Fibroblast of skin of left quadriceps (primary cell): ENCODE data around the gene SCIMP.
"Not testable (repeated sequence)": the region's sequence is repeated elsewhere in the genome, so short reads cannot be mapped to it uniquely, and the experiment has no call there.

Experiments used
- DNase-seq, 2 experiments: peaks; one replicate each; pipeline ENCODE4 v3.0.0-alpha.2; 2013; ENCODE audit warnings: low read depth in 2 of 2

Gene SCIMP

GRCh38 chr17:5234645-5235576, at the start of gene SCIMP:
Gene SCIMP, minus strand, starts transcription at chr17:5234860. Its CDS starts 105 bp downstream, at chr17:5234755.
- no peak for DNase-seq

GRCh38 chr17:5283571-5284315, 49.1 kb upstream of the SCIMP start:
- no peak for DNase-seq

- no peak for DNase-seq
Observed at GRCh38 chr17:5282642-5283217, 48.1 kb upstream of the SCIMP start.

GRCh38 chr17:5281814-5282641, 47.4 kb upstream of the SCIMP start, which contains the start of gene RABEP1:
Gene RABEP1, plus strand, starts transcription at chr17:5282284. Its CDS starts 203 bp downstream, at chr17:5282487.
- DNase-seq, result peak; percentile 85 to 86

GRCh38 chr17:5272322-5272721, 37.7 kb upstream of the SCIMP start:
- no peak for DNase-seq

GRCh38 chr17:5269241-5269960, 34.7 kb upstream of the SCIMP start:
- DNase-seq, result no peak

GRCh38 chr17:5264893-5265292, 30.2 kb upstream of the SCIMP start:
- no peak for DNase-seq

- no peak for DNase-seq
Observed at GRCh38 chr17:5263441-5263840, 28.8 kb upstream of the SCIMP start.

- no peak for DNase-seq
Observed at GRCh38 chr17:5262416-5262991, 27.8 kb upstream of the SCIMP start.

- DNase-seq, result no peak
Observed at GRCh38 chr17:5260542-5260941, 25.9 kb upstream of the SCIMP start.

- DNase-seq, result no peak
Observed at GRCh38 chr17:5257124-5257523, 22.5 kb upstream of the SCIMP start.

GRCh38 chr17:5254903-5255521, 20.4 kb upstream of the SCIMP start:
- DNase-seq, result no peak

GRCh38 chr17:5254414-5254813, 19.8 kb upstream of the SCIMP start:
- no peak for DNase-seq

- peak; percentile 60 to 65 for DNase-seq
Observed at GRCh38 chr17:5249615-5250014, 15.0 kb upstream of the SCIMP start.

- DNase-seq, result no peak
Observed at GRCh38 chr17:5248821-5249479, 14.3 kb upstream of the SCIMP start.

GRCh38 chr17:5247621-5248020, 13.0 kb upstream of the SCIMP start:
- DNase-seq, result no peak

- no peak for DNase-seq
Observed at GRCh38 chr17:5241861-5242671, 7.4 kb upstream of the SCIMP start.

- DNase-seq, result not testable (repeated sequence)
Observed at GRCh38 chr17:5239769-5240168, 5.1 kb upstream of the SCIMP start.

- DNase-seq, result no peak
Observed at GRCh38 chr17:5238333-5238732, 3.7 kb upstream of the SCIMP start.
